GM12875 (cell line): ENCODE results near the gene GIMAP8.

Experiments used
- H3K4me3 ChIP-seq: one replicate; pipeline ENCODE4 v1.5.1; 2011; ENCODE audit warnings: low read depth, low read length, control low read depth
- CTCF ChIP-seq: IDR thresholded peaks from 2 replicates; pipeline ENCODE4 v1.5.1; 2011; ENCODE audit warnings: low read depth, mild to moderate bottlenecking, control low read depth, inconsistent platforms, low read length, moderate library complexity, borderline replicate concordance; ENCODE audit not compliant: insufficient read depth

The GIMAP8 gene

GRCh38 chr7:150503155-150503554, 52.7 kb downstream of the GIMAP8 start:
- no peak for TF ChIP-seq CTCF
- H3K4me3 ChIP-seq, result no peak overlapping the region

- TF ChIP-seq CTCF, result no peak
- H3K4me3 ChIP-seq, result no peak overlapping the region
Observed at GRCh38 chr7:150503581-150503980, 53.2 kb downstream of the GIMAP8 start.

- no peak for TF ChIP-seq CTCF
- H3K4me3 ChIP-seq, result no peak overlapping the region
Observed at GRCh38 chr7:150507947-150508602, 57.6 kb downstream of the GIMAP8 start.

- TF ChIP-seq CTCF, result no peak
- no peak overlapping the region for H3K4me3 ChIP-seq
Observed at GRCh38 chr7:150511048-150511447, 60.6 kb downstream of the GIMAP8 start.

- TF ChIP-seq CTCF, result no peak
Observed at GRCh38 chr7:150513758-150514157, 63.3 kb downstream of the GIMAP8 start.

GRCh38 chr7:150514748-150515222, 64.4 kb downstream of the GIMAP8 start, which contains the start of gene GIMAP7:
TSS of gene GIMAP7 (plus strand) at chr7:150514872. CDS start at chr7:150519975, 5,103 bp downstream.
- no peak for TF ChIP-seq CTCF
- H3K4me3 ChIP-seq, result peak within 1 kb of the TSS; percentile 68

More at GRCh38 chr7:150513758-150514157, 63.3 kb downstream of the GIMAP8 start:
- H3K4me3 ChIP-seq, result no peak overlapping the region
